Testis (tissue), 2 donors: ENCODE measurements around the gene ZNF273.

Experiments
- POLR2A ChIP-seq: fragments of 450-650 bp; IDR thresholded peaks from one replicate; pipeline ENCODE4 v1.6.1; 2017; ENCODE audit warnings: antibody characterized with exemption, mild to moderate bottlenecking, moderate library complexity
- TF ChIP-seq, protein P1 (sequence below), 3 experiments: fragments of 450-650 bp in 2 of 3; fragments of 200-600 bp in 1 of 3; sonication (generic) in 1 of 3; IDR thresholded peaks; one replicate each; pipeline ENCODE4 v1.5.1; 2016 to 2019; ENCODE audit warnings: antibody characterized with exemption in 3 of 3, mild to moderate bottlenecking in 2 of 3, moderate library complexity in 1 of 3

GRCh38 chr7:64870656-64871055 lies 32.4 kb upstream of the ZNF273 start:
- TF ChIP-seq, protein P1, sequence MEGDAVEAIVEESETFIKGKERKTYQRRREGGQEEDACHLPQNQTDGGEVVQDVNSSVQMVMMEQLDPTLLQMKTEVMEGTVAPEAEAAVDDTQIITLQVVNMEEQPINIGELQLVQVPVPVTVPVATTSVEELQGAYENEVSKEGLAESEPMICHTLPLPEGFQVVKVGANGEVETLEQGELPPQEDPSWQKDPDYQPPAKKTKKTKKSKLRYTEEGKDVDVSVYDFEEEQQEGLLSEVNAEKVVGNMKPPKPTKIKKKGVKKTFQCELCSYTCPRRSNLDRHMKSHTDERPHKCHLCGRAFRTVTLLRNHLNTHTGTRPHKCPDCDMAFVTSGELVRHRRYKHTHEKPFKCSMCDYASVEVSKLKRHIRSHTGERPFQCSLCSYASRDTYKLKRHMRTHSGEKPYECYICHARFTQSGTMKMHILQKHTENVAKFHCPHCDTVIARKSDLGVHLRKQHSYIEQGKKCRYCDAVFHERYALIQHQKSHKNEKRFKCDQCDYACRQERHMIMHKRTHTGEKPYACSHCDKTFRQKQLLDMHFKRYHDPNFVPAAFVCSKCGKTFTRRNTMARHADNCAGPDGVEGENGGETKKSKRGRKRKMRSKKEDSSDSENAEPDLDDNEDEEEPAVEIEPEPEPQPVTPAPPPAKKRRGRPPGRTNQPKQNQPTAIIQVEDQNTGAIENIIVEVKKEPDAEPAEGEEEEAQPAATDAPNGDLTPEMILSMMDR (IDR thresholded peaks at IDR 0.05) = no peak
- TF ChIP-seq POLR2A = no peak
